BE2C (cell line): ENCODE measurements around the gene FRMD1.

Experiments
- DNase-seq: peaks from one replicate; pipeline ENCODE4 v3.0.0-alpha.2; 2020
- H3K27me3 ChIP-seq: fragments of 250-450 bp; sonication (Bioruptor Pico); 2 replicates; pipeline ENCODE4 v1.5.1; 2020; ENCODE audit warnings: mild to moderate bottlenecking
- H3K36me3 ChIP-seq: fragments of 250-450 bp; sonication (Bioruptor Pico); 2 replicates; pipeline ENCODE4 v1.5.1; 2020; ENCODE audit warnings: mild to moderate bottlenecking
- H3K4me1 ChIP-seq: fragments of 250-450 bp; sonication (Bioruptor Pico); 2 replicates; pipeline ENCODE4 v1.5.1; 2020
- H3K4me3 ChIP-seq: 2 replicates; pipeline ENCODE4 v1.5.1; 2011; ENCODE audit warnings: low read depth, low read length
- H3K9me3 ChIP-seq: fragments of 250-450 bp; sonication (Bioruptor Pico); 2 replicates; pipeline ENCODE4 v1.5.1; 2020
- TF ChIP-seq, protein P1 (sequence below): IDR thresholded peaks from 2 replicates; pipeline ENCODE4 v1.5.1; 2012; ENCODE audit warnings: mild to moderate bottlenecking, low read depth, low read length

Gene FRMD1

GRCh38 chr6:168004945-168005344, 74.1 kb downstream of the FRMD1 start:
- Histone ChIP-seq H3K36me3 (no peaks in the 10 kb centered on the region), H3K27me3 (no peaks in the 10 kb centered on the region), H3K4me3 (no peak overlapping the region), H3K9me3 (no peaks in the 10 kb centered on the region), H3K4me1 (no peaks in the 10 kb centered on the region)
- TF ChIP-seq, protein P1, sequence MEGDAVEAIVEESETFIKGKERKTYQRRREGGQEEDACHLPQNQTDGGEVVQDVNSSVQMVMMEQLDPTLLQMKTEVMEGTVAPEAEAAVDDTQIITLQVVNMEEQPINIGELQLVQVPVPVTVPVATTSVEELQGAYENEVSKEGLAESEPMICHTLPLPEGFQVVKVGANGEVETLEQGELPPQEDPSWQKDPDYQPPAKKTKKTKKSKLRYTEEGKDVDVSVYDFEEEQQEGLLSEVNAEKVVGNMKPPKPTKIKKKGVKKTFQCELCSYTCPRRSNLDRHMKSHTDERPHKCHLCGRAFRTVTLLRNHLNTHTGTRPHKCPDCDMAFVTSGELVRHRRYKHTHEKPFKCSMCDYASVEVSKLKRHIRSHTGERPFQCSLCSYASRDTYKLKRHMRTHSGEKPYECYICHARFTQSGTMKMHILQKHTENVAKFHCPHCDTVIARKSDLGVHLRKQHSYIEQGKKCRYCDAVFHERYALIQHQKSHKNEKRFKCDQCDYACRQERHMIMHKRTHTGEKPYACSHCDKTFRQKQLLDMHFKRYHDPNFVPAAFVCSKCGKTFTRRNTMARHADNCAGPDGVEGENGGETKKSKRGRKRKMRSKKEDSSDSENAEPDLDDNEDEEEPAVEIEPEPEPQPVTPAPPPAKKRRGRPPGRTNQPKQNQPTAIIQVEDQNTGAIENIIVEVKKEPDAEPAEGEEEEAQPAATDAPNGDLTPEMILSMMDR: no peak
- DNase-seq: no peak

GRCh38 chr6:168004023-168004422, 75.0 kb downstream of the FRMD1 start:
- Histone ChIP-seq H3K9me3 (no peaks in the 10 kb centered on the region), H3K36me3 (no peaks in the 10 kb centered on the region), H3K4me3 (no peak overlapping the region)

More at GRCh38 chr6:168004023-168004422, 75.0 kb downstream of the FRMD1 start:
- TF ChIP-seq, protein P1: no peak
- DNase-seq: no peak
- H3K27me3 ChIP-seq: no peaks in the 10 kb centered on the region
- no peaks in the 10 kb centered on the region for H3K4me1 ChIP-seq
